NCI-H2171 treated with DMSO at 0.1 percent for 48 hours (cell line): ENCODE data around the gene TOP3A.
"Not testable (repeated sequence)": the region's sequence is repeated elsewhere in the genome, so short reads cannot be mapped to it uniquely, and the experiment has no call there.

ENCODE experiments used
- DNase-seq: peaks from one replicate; lab custom pipeline; 2025; lab: John Stamatoyannopoulos, UW

The TOP3A gene

GRCh38 chr17:18324140-18325050 is 9.6 kb upstream of the TOP3A start:
- no peak for DNase-seq

- DNase-seq: no peak
Measured at GRCh38 chr17:18323507-18324139, 8.8 kb upstream of the TOP3A start.

- no peak for DNase-seq
Measured at GRCh38 chr17:18323007-18323406, 8.2 kb upstream of the TOP3A start.

- DNase-seq: no peak
Measured at GRCh38 chr17:18322522-18322921, 7.7 kb upstream of the TOP3A start.

GRCh38 chr17:18321309-18321708 is 6.5 kb upstream of the TOP3A start:
- no peak for DNase-seq

- no peak for DNase-seq
Measured at GRCh38 chr17:18320301-18320700, 5.5 kb upstream of the TOP3A start.

- DNase-seq: peak; percentile 46
Measured at GRCh38 chr17:18319604-18320256, 4.9 kb upstream of the TOP3A start.

GRCh38 chr17:18318771-18319450 is 4.1 kb upstream of the TOP3A start:
- no peak for DNase-seq

GRCh38 chr17:18318117-18318516 is 3.3 kb upstream of the TOP3A start:
- no peak for DNase-seq

GRCh38 chr17:18315961-18316360 is 1.2 kb upstream of the TOP3A start:
- no peak for DNase-seq

GRCh38 chr17:18315562-18315922 is 748 bp upstream of the TOP3A start:
- no peak for DNase-seq

- no peak for DNase-seq
Measured at GRCh38 chr17:18314059-18314730, 599 bp downstream of the TOP3A start.

GRCh38 chr17:18309202-18309601 is 5.6 kb downstream of the TOP3A start:
- DNase-seq: no peak

- DNase-seq: not testable (repeated sequence)
Measured at GRCh38 chr17:18303206-18303605, 11.6 kb downstream of the TOP3A start.

GRCh38 chr17:18300725-18301480 is 13.9 kb downstream of the TOP3A start:
- no peak for DNase-seq

GRCh38 chr17:18298061-18298460 is 16.7 kb downstream of the TOP3A start:
- DNase-seq: not testable (repeated sequence)

- no peak for DNase-seq
Measured at GRCh38 chr17:18291718-18292540, 22.9 kb downstream of the TOP3A start.

GRCh38 chr17:18285296-18285695 is 29.5 kb downstream of the TOP3A start:
- no peak for DNase-seq

- DNase-seq: no peak
Measured at GRCh38 chr17:18281788-18282187, 33.0 kb downstream of the TOP3A start.

- DNase-seq: peak; percentile 26
Measured at GRCh38 chr17:18280766-18281371, 33.9 kb downstream of the TOP3A start.
